Right lung (tissue), 10 donors: Measurements from ENCODE around the gene DGCR8. TPM values are rescaled to one million over a fixed set of nuclear protein-coding genes. Genes with fewer than 3 reads are reported as not detected.

Experiments
- DNase-seq, 2 donors: peaks; one replicate each; pipeline ENCODE4 v3.0.0-alpha.2; 2013
- long read RNA-seq, 8 donors: transcript quantifications; one replicate each; lab custom pipeline, GENCODE V29; 2026
- polyA plus RNA-seq, 5 donors: library from polyadenylated mRNA; unstranded; fragments of 120-200 nt; gene quantifications; one replicate each; pipeline versions ENCODE4 v1.2.1 to v1.2.3, GENCODE V29; 2013; ENCODE audit warnings: inconsistent platforms in 1 of 5, low replicate concordance in 1 of 5; ENCODE audit not compliant: insufficient read length in 5 of 5, insufficient read depth in 1 of 5

Gene DGCR8
- polyA plus RNA-seq = 10 to 100 TPM; 42.6 to 50.7 (median 45.2) TPM
- long read RNA-seq, donor 1, full-length matches to known transcripts = 4 of 78 reads
- long read RNA-seq, donor 1, partial matches to known transcripts = 74 of 78 reads
- long read RNA-seq, donor 1, other reads (novel, unspliced or antisense) = 0 of 78 reads
- long read RNA-seq, donor 2, full-length matches to known transcripts = 1 of 1 reads
- long read RNA-seq, donor 2, partial matches to known transcripts = 0 of 1 reads
- long read RNA-seq, donor 2, other reads (novel, unspliced or antisense) = 0 of 1 reads
- long read RNA-seq, donor 3, full-length matches to known transcripts = 2 of 2 reads
- long read RNA-seq, donor 3, partial matches to known transcripts = 0 of 2 reads
- long read RNA-seq, donor 3, other reads (novel, unspliced or antisense) = 0 of 2 reads
- long read RNA-seq, donor 4, full-length matches to known transcripts = 2 of 2 reads
- long read RNA-seq, donor 4, partial matches to known transcripts = 0 of 2 reads
- long read RNA-seq, donor 4, other reads (novel, unspliced or antisense) = 0 of 2 reads
- long read RNA-seq, donor 5, full-length matches to known transcripts = 3 of 3 reads
- long read RNA-seq, donor 5, partial matches to known transcripts = 0 of 3 reads
- long read RNA-seq, donor 5, other reads (novel, unspliced or antisense) = 0 of 3 reads
- long read RNA-seq, donor 6, full-length matches to known transcripts = 2 of 2 reads
- long read RNA-seq, donor 6, partial matches to known transcripts = 0 of 2 reads
- long read RNA-seq, donor 6, other reads (novel, unspliced or antisense) = 0 of 2 reads
- long read RNA-seq, donor 7, full-length matches to known transcripts = 3 of 3 reads
- long read RNA-seq, donor 7, partial matches to known transcripts = 0 of 3 reads
- long read RNA-seq, donor 7, other reads (novel, unspliced or antisense) = 0 of 3 reads
- long read RNA-seq, donor 8, full-length matches to known transcripts = 2 of 2 reads
- long read RNA-seq, donor 8, partial matches to known transcripts = 0 of 2 reads
- long read RNA-seq, donor 8, other reads (novel, unspliced or antisense) = 0 of 2 reads

DNA sequence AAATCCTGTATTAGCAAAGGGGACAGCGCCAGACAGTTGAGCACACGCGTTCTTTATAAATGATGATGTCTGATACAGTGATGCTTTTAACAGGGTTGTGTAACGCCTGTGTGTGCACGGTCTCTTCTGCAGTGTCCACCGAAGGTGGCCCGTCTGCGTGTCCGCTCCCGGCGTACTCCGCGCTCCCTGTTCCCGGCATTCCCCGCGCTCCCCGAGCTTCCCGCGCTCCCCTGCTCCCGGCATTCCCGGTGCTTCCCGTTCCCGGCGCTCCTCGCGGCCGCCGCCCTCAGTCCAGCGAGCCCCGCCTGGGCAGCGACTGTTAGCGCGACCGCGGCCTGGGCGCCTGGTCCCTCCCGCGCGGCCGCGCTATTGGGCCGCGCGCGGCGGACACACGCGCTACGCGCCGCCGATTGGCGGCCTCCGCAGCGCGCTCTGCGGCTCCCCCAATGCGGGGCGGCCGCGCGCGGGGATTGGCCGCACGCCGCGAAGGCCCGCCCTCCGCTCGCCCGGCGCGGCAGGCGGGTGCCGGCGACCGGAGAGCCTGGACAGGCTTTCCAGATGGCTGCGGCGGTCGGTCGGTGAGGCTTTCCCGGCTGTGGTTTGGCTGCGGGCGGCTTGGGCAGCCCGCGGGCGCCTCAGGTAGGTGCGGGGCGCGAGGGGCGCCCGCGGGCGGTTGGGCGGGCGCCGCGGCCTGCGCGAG, at the start of gene DGCR8:
DGCR8 (plus strand) TSS at position 497 of the 700 bp plus-strand sequence. CDS start 5,723 bp downstream, outside the sequence.
- DNase-seq = peak; percentile 97

DNA sequence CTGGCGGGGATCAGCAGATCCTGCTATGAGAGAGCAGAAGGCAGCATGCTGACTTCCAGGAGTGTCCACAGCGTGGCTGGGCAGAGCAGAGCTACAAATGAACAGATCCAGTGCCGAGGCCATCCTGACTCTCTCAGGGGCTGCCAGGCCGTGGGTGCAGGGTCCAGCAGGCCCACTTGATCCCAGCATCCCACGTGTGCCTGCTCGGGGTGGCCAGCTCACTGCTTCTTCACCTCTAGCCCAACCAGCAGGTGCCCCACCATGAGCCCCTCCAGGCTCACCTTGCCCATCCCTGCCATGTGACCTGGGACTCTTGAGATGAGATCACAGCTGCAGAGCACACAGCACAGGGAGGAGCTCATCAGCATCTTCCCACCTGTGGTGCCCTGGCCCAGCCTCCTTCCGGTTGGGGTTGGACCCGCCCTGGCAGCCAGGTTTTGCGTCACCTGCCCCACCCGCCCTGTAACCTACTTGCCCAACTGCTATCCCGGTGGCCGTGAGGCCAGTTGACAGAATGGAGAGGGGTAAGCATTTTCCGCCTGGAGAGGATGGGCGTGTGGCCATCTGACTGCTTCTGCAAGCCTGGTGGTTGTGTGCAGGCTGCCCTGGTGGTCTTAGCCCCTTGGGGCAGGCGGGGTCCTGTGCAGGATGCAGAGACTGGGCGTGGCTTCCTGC, 48.2 kb upstream of the DGCR8 start:
- no peak for DNase-seq

DNA sequence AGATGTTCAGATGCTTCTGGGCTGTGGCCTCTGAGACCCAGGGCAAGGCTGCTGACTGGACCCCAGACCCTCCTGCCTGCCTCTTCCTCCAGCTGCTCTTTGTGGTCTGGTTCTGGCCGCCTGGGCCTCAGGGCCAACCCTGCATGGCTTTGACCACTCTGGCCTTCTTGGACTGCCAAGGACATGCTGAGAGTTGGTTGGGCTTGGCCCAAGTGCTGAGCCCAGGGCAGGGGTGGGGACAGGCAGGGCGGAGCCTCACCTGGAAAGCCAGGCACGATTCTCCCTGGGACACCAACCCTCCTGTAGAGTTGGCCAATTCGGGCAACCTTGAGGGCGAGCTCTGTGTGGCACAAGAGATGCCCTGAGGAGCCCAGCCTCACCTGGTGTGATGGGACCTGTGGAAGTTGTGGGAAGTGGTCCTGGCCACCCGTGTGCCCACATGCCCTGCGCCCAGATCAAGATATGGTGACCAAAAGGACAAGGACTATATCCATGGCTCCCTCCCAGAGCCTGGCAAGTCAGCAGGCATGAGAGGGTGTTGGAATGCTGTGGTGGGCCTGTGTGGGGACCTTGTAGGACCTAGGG, 47.5 kb upstream of the DGCR8 start:
- no peak for DNase-seq

DNA sequence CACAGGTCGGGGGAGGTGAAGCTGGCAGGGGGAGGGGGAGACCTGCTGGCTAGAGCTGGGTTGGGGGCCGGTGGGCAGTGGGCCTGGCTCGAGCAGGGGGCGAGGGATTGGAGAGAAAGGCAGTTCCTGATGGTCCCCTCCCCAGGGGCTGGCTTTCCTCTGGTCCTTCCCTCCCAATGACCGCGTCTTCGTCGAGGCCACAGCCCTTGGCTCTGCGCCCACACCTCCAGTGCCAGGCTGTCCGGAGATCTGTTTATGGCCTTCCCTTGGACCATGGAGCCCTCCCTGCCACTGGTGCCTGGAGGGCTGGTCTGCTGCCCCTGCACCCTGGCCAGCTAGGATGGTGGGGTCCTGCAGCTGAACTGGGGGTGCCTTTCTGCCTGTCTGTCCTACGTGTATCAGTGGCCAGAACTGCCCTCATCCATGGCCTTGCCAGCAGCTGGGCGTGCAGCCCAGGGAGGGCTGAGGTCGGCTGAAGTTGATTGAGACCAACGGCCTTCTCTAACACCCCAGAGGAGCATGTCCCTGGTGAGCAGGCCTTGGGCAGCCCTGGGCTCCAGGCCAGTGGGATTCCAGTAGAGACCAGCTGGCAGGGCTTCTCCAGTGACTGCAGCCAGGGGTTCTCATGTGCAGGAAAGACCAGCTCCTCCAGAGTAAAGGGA, 46.9 kb upstream of the DGCR8 start:
- DNase-seq = no peak

GRCh38 chr22:20034143-20034542, 45.9 kb upstream of the DGCR8 start:
- DNase-seq = no peak

DNA sequence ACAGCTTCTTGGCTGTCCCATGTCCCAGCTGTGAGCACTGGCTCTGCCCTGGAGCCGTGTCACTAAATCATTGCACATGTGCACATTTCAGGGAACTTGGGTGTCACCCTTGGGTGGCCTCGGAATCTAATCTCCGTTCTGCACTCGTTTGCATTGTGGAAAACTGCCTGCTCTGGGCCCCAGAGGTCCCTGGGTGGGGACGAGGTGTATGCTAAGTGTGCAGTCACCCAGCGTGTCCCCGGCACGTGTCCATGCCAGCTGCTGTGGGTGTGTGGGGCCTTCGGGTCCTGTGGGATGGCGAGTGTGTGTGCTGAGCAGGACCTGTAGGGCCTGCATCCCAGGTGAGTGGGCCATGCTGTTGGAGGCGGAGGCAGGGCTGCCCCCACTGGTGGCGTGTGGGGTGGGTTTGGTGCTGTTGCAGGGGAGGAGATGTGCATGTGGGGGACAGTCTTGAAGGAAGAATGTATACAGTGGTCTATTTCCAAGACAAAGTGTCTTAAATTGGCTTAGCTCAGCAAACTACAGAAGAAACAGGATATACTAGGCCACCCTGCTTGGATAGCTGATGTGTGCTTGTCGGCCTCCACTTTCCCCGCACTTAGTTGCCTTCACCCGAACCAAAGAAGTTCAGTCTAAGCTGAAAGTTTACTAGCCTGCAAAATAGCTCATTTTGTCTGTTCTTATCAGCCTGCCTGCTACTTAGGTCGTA, 44.5 kb upstream of the DGCR8 start:
- DNase-seq = no peak

DNA sequence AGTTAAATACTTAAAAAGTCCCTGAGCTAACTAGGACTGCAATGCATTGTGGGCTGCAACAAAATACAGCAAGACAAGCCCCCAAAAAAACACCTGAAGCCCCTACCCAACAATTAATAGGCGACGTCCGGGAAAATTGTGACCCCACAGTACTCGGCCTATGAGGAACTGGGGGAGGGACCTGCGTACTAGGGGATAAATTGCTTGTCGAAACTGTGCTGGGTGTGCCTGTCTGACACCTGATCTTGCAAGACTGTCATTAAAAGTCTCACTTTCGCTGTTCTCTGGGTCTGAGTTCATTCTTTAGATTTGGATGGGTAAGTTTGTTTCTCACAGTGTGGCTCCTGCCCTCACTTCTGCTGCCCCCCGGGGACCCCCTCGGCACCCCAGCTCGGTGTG, 44.0 kb upstream of the DGCR8 start:
- DNase-seq = no peak

DNA sequence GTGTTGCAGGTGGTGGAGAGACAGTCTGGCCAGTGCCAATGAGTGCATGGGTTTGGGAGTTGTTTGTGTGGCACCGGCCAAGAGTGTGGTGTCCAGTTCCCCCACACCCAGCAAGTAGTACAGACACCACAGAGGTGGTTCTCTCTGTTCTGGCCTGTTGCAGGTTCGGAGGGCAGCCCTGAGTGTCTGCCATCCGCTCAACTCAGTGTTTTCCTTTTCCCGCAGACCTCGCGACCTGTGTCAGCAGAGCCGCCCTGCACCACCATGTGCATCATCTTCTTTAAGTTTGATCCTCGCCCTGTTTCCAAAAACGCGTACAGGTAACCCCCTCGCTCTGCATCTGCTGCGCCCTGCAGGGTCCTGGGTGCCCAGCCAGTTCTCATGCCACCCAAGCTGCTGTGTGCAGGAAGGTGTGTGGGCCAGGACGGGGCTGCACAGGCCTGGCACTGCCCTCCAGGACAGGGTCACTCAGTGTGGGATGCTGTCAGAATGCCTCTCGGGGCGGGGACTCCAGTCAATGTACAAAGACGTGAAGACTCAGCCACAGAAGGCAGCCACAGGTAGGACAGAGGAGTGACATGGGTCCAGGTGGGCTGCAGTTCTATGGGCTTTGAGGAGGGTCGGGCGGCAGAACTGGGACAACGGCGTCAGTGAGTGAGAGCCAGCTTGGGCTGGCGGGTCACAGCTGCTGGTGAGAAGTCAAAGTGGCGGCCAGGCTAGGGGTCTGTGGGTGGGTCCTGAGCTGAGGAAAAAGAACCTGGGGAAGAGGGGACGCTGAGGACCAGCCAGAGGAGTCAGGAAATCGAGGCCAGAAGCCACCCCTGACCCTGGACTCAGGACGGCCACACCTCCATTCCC, 43.3 kb upstream of the DGCR8 start:
- no peak for DNase-seq

- DNase-seq = no peak
Measured at GRCh38 chr22:20037419-20037818, 42.6 kb upstream of the DGCR8 start.

DNA sequence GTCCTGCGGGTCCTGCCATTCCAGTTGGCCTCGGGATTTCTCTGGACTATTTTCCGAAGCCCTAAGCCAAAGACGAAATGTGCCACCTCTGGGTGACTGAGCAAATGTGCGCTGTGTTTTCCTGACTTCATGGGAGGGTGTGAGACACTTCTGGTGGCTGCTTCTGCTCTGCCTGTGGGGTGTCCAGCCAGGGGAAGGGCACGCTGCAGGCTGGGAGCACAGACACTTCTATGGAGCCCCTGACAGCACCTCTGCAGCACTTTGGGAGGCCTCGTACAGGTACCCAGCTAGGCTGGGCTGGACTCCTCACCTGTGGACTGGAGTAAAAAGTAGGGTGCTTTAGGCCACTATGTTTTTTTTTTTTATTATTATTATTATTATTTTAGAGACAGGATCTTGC, 41.5 kb upstream of the DGCR8 start:
- no peak for DNase-seq

- no peak for DNase-seq
Measured at GRCh38 chr22:20039683-20040325, 40.2 kb upstream of the DGCR8 start.

DNA sequence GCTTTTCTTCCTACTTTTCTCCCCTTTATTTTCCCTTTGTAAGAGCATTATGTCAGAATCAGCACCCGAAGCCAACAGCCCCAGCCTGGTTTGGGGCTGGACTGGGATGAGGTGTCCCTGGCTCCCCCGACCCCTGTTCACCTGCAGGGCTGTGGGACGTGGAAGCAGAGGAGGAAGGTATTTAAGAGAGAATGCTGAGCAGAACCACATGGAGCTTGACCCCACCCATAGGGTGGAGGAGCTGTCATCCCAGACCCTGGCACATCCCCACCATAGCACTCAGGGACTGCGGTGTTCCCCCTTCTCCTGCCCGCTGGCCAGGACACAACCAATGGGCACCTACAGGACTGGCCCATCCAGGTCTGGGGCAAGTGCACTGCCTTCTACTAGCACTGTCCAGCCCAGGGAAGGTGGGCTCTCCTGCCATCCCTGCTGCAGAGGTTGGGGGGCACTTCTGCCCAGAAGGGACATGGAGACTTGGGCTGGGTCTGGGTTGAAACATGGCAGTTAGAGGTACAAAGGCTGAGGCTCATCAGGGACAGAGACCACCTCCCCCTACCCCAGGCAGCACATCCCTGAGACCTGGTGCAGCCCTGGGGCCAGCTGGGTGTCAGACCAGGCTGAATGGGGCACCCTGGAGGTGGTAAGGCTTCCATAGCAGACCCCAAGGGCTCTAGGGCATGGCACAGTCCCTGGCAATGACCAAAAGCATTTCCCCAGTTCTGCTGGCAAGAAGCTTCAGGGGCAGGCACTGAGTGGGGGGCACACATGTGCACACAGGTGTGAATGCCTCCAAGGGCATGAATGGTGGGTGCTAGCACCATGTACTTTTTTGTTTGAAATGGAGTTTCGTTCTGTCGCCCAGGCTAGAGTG, 39.5 kb upstream of the DGCR8 start:
- DNase-seq = no peak

DNA sequence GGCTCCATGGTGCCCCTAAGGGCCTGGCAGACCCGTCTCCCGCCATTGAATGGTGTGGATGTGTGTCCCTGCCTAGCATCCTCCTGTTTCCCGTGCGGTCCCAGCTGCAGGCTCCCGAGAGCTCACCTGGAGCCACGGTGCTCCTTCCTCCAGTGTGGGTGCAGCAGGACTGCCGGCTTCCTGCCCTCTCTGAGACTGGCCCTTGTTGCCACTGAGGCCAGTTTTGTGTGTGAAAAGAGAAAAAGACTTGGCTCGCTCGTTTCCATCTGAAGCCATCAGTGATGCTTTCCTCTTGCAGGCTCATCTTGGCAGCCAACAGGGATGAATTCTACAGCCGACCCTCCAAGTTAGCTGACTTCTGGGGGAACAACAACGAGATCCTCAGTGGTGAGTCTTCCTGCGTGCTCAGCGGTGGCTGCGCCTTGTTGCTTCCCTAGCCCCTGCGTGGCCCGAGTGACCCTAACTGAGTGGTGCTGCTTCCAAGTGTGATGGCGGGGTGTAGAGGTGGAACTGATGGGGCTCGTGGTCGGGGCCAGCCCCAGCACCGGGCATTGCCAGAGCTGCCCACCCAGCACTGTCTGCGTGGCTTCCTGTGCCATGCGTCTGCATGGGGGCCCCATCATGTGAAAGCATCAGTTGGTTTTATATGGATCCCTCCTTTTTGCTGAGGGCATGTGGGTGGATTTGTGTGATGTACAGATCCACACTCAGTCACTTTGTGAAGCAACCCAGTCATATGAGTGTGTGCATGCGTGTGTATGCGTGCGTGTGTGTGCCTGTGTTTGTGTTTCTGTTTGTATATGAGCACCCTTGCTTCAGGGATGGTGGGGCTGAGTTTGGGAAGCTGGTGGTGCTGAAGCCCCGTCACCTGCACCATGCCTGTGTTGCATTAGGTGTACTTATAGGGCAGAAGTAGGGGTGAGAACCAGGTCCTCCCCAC, 36.7 kb upstream of the DGCR8 start:
- DNase-seq = no peak

- no peak for DNase-seq
Measured at GRCh38 chr22:20043997-20044342, 36.1 kb upstream of the DGCR8 start.

DNA sequence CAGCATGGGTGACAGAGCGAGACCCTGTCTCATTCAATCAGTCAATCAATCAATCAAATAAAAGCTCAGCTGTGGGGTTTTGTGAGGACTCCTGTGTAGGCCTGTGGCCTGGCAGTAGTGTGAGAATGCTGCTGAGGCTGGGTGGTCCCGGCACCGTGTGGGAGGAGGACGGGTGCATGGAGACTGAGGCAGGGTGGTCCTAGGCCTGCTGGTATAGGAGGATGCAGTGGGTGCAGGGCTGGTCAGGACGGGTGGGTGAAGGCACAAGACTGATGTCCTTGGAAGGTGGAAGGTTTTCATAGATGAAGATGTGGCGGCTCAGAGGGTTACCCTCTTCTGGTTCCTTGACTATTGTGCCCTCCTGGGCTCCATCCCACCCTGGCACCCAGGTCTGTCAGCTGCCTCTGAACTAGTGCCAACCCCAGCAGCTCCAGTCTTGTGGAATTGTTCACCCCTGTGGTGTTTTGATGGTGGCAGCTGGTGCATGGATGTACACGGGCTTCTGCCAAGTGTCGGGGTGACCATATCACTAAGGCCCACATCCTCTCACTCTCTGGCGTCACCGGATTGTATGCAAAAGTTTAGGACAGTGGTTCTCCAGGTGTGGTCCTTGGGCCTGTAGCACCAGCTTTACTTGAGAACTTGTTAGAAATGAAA, 35.4 kb upstream of the DGCR8 start:
- no peak for DNase-seq
